VCaP (cell line): ENCODE measurements around the gene SLC16A2.

Source experiments
- H3K27ac ChIP-seq: fragments of 450-650 bp; 2 replicates; pipeline ENCODE4 v1.5.1; 2017
- TF ChIP-seq, protein P1 (sequence below): fragments of 450-650 bp; conservative IDR thresholded peaks from 2 replicates; pipeline ENCODE4 v1.5.1; 2017; ENCODE audit warnings: mild to moderate bottlenecking, moderate library complexity

SLC16A2 gene

GRCh38 chrX:74445099-74445498 is 23.8 kb downstream of the SLC16A2 start:
- peak overlapping the region; percentile 16; the same call in 1 of the 2 replicates for H3K27ac ChIP-seq
- TF ChIP-seq, protein P1, sequence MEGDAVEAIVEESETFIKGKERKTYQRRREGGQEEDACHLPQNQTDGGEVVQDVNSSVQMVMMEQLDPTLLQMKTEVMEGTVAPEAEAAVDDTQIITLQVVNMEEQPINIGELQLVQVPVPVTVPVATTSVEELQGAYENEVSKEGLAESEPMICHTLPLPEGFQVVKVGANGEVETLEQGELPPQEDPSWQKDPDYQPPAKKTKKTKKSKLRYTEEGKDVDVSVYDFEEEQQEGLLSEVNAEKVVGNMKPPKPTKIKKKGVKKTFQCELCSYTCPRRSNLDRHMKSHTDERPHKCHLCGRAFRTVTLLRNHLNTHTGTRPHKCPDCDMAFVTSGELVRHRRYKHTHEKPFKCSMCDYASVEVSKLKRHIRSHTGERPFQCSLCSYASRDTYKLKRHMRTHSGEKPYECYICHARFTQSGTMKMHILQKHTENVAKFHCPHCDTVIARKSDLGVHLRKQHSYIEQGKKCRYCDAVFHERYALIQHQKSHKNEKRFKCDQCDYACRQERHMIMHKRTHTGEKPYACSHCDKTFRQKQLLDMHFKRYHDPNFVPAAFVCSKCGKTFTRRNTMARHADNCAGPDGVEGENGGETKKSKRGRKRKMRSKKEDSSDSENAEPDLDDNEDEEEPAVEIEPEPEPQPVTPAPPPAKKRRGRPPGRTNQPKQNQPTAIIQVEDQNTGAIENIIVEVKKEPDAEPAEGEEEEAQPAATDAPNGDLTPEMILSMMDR, result no peak

DNA sequence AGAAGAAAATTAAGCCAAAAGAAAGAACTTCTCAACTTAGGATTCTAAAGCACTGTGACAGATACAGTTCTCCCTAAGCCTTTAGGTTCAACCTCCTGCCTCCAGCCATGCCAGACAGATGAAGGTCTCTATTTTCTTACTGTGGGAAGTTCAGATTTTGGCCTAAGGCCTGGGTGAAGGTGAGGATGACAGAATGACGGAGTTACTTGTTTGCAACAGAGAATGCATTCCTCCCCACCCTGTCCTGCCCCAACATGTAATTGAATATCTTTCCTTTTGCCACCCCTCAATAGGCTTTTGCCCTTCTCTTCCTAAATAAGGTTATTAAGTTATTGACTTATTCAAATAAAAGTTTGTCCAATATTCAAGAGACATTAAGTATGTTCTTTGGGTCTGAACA is 25.6 kb downstream of the SLC16A2 start:
- TF ChIP-seq, protein P1, result no peak
- H3K27ac ChIP-seq, result no peak overlapping the region

GRCh38 chrX:74448669-74449068 is 27.4 kb downstream of the SLC16A2 start:
- TF ChIP-seq, protein P1, result no peak
- H3K27ac ChIP-seq, result no peak overlapping the region

- TF ChIP-seq, protein P1, result no peak
- H3K27ac ChIP-seq, result no peak overlapping the region
Observed at GRCh38 chrX:74449322-74449936, 28.1 kb downstream of the SLC16A2 start.

DNA sequence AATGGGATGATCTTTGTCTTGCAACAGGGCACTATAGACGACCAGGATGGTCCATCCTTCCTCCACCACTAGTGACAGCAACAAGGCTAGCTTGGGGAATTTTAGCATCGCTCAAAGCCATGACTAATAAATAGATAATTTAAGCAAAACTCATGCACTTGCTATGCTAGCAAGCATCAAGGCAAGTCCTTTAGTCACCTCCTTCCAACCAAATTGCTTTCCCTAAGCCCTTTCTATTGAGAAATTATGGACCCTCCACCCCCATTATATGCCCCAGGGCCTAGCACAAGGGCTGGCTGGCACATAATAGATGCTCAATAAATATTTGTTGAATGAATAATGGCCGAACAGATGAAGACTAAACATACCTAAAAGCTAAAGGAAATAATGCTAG is 28.6 kb downstream of the SLC16A2 start:
- TF ChIP-seq, protein P1, result no peak
- H3K27ac ChIP-seq, result no peak overlapping the region

DNA sequence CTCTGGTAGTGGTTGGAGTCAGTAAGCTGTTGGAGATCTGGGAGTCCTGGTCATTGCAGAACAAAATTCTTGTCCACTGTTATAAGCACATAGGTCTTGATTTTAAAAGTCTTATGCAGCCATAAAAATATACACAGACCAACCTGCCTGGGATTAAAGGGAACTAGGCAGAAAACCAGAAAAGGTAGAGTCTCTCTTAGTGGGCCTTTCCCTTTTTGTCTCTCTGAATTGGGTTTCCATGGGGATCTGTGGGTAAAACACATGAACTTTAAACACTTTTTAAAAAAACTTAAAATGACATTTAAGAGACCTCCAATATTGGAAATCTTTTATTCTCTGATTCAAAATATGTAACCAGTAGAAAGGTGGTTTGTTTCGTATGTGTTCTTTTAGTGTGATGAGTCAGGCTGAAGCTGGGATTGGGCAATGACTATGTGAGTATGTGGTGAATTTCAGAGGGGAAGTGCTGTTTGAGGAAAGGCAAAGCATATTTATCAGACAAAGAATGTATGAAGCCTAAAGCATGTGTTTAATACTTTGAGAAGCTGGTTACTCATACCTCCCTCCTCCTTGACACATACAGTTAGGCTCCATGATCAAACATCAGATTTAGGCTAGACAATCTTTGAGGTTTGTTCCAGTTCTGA is 29.6 kb downstream of the SLC16A2 start:
- no peak overlapping the region for H3K27ac ChIP-seq
- TF ChIP-seq, protein P1, result no peak

- no peak overlapping the region for H3K27ac ChIP-seq
- TF ChIP-seq, protein P1, result no peak
Observed at GRCh38 chrX:74451450-74452198, 30.3 kb downstream of the SLC16A2 start.
